GM12872 (cell line): ENCODE data around the gene KLHL36.

Experiments used
- TF ChIP-seq, protein P1 (sequence below): IDR thresholded peaks from 3 replicates; pipeline ENCODE4 v1.5.1; 2011; ENCODE audit warnings: low read depth, mild to moderate bottlenecking, low read length, moderate library complexity; ENCODE audit not compliant: insufficient read depth

KLHL36 gene

DNA sequence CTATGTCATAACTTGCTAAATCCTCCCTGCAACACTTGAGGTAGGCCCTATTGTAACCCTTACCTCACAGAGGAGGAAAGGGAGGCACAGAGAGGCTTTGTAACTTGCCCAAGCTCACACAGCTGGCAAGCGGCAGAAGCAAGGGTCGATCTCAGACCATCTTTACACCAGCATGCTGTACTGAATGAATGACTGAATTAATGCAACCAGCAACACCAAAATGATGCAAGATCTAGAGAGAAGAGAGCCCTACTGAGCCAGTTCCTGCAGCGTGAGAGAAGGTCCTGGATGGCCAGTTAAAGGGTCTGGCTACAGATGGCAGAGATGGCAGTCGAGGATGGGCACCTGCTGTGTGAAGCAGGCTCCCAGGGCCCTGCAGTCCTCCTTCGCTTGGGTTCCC lies 8.2 kb upstream of the KLHL36 start:
- TF ChIP-seq, protein P1, sequence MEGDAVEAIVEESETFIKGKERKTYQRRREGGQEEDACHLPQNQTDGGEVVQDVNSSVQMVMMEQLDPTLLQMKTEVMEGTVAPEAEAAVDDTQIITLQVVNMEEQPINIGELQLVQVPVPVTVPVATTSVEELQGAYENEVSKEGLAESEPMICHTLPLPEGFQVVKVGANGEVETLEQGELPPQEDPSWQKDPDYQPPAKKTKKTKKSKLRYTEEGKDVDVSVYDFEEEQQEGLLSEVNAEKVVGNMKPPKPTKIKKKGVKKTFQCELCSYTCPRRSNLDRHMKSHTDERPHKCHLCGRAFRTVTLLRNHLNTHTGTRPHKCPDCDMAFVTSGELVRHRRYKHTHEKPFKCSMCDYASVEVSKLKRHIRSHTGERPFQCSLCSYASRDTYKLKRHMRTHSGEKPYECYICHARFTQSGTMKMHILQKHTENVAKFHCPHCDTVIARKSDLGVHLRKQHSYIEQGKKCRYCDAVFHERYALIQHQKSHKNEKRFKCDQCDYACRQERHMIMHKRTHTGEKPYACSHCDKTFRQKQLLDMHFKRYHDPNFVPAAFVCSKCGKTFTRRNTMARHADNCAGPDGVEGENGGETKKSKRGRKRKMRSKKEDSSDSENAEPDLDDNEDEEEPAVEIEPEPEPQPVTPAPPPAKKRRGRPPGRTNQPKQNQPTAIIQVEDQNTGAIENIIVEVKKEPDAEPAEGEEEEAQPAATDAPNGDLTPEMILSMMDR = no peak

DNA sequence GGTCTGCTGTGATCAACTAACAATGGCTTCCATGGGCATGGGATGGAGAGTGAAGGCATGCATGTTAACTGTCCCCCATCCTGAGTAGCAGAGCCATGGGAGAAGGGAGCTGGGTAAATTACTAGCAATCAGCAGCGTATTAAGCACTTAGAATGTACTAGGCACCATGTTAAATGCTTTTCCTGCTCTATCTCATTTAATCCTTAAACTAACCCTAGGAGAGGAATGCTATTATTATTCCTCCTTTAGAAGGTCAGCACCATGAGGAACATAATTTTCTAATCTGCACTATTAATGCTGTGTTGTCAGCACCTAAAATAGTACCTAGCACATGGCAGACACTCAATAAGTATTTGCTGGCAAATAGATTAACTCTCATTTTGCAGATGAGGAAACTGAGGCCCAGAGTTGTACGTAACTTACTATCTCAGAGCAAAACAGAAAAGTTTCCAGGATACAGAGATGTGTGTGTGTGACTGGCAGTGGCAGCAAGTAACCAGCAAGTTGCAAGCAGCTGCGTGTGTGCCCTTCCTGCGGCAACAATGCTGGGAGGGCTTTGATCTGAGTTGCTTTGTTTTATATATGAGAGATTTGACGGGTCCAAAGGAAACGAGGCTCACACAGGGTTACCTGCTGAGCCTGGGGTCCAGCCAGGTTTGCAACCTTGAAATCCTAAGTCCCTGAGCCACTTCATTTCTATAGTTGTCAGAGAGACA lies 6.5 kb upstream of the KLHL36 start:
- TF ChIP-seq, protein P1 = no peak

DNA sequence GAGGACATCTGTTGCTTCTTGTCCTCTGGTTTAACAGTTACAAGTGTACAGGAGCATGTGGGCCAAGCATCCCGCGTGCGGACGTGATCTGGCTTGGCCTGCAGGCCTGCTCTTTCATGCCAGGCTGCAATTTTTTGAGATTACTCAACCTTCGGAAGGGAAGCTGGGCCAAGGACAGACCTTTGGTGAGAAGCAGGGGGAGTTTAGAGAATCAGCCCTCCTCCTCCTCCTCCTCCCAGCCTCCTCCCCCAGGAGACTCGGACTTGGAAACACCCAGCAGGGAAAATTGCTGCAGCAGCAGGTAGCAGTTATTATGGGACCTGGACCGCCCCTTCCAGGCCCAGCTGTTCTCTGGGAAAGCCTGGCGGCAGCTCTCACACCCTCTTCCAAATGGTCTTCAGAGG lies 5.1 kb upstream of the KLHL36 start:
- TF ChIP-seq, protein P1 = no peak

DNA sequence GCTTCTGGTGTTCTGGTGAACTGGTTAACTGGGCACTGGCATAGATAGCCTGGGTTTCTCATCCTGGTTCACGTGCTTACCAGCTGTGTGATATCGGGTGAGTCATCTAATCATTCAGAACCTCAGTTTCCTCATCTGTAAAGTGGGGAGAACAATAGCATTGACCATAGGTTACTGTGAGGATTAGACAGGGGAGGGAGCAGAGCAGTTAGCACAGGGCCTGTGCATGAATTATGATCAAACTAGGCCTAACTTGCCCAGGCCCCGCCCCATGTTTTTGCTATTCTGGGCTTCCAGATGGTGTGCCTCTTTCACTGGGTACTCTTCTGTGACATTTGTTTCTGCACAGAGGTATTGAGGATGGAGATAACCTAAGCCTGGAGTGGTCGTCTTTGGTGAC lies 4.6 kb upstream of the KLHL36 start:
- TF ChIP-seq, protein P1 = no peak

DNA sequence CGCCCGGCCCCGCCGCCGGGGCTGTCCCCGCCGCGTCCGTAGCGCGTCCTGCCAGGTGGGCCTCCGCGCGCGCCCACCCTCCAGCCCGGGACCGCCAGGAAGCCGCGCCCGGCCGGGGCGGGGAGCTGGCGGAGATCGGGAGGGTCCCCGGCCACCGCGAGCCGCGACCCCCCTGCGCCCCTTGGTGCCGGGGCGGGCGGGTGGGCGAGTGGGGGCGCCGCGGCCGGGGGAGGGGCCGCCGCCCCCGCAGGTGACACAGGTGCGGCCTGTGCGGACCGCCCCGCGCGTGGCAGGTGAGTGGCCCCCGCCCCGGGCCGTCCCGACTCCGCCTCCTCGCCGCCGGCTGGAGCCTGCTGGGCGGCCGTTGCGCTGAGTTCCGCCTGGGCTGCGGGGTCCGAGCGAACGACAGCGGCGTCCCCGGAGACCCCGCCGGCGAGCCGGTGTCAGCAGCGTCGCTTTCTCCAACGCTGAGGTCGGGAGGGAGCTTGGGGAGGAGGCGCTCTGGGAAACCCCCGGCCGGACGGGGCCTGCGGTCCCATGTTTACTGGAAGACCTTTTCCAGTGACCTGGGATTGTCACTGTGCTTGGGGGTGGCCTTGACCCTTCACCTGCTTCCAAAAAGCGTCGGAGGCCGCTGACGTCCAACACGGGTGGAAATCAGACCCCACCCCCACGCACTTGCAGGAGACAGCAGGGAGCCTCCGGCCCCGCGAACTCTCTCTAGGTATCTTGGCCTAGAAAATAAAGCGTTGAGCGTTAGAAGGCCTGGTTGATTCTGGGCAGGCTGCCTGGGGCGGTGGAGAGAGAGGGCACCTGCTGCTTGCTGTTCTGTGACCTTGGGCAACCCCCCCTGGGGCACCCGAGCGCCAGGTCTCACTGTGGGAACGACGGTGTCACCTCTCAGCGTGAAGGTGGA lies 542 bp downstream of the KLHL36 start:
- TF ChIP-seq, protein P1 = no peak

DNA sequence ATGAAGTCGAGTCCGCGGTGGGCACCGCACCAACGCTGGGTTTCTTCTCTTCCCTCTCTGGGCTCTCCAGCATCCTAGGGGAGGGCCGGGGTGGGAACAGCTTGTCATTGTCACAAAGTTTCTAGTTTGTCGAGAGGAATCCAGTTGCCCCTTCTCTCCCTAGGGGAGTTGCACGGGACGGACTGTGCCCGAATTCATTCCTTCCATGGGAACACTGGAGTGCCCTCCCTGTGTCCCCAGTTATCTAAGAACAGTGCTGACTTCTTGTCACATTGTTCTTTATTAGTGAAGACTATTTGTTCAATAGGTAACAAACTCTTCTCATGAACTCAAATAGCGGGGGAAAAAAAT lies 1.2 kb downstream of the KLHL36 start:
- TF ChIP-seq, protein P1 = no peak
